Fibroblast of upper back skin (primary cell): ENCODE results near the gene CLDN34.

ENCODE experiments used
- DNase-seq: peaks from one replicate; pipeline ENCODE4 v3.0.0-alpha.2; 2013

CLDN34 gene

DNA sequence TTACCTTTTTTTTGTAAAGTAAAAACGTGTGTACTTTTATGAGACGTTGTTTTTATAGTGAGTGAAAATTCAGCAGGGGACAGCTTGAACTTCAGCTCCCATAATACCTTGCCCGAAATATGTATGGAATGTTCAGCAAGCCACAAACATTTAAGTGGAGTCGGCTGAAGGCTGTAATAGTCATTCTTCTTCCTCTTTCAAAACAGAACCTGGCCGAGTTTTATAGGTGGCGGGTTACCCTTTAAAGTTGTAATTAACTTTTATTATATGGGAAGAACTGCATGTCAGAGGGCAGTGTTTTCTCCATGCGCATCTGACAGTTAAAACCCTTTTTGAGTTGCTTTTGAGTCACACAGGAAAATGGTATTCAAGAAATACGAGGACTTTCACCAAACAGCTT, 50.7 kb downstream of the CLDN34 start:
- peak; percentile 83 for DNase-seq
